Activated B cell treated with CpG ODN at 0.5 μM for 24 hours (primary cell): Measurements from ENCODE around the gene ITPR3. TPM values are rescaled to one million over a fixed set of nuclear protein-coding genes. Genes with fewer than 3 reads are reported as not detected.

Experiments used
- ATAC-seq: fragments of 200-7000 bp; cut with Tn5 transposase; one replicate; pipeline ENCODE4 v1.10.0; 2021; ENCODE audit warnings: low read depth, mild to moderate bottlenecking, moderate library complexity
- CTCF ChIA-PET: fragments of 350-600 bp; sonication (Branson Sonifier 250); formaldehyde crosslinking; loops from one replicate; lab custom pipeline; 2021; ENCODE audit warnings: antibody characterized with exemption; lab: Charles Lee
- POLR2A ChIA-PET: fragments of 350-600 bp; sonication (Branson Sonifier 250); formaldehyde crosslinking; loops from one replicate; lab custom pipeline; 2021; ENCODE audit warnings: antibody characterized with exemption; lab: Charles Lee
- DNase-seq: peaks from one replicate; pipeline ENCODE4 v3.0.0; 2022
- H3K27ac Mint-ChIP-seq: one replicate; pipeline ENCODE4 v1.8.0; 2020; ENCODE audit warnings: mixed read lengths
- H3K27me3 Mint-ChIP-seq: one replicate; pipeline ENCODE4 v1.8.0; 2021; ENCODE audit warnings: mixed read lengths
- H3K36me3 Mint-ChIP-seq: one replicate; pipeline ENCODE4 v1.8.0; 2021; ENCODE audit warnings: low read depth, mixed read lengths
- H3K4me1 Mint-ChIP-seq: one replicate; pipeline ENCODE4 v1.8.0; 2021; ENCODE audit warnings: mixed read lengths
- H3K4me3 Mint-ChIP-seq: one replicate; pipeline ENCODE4 v1.8.0; 2020; ENCODE audit warnings: mild to moderate bottlenecking, mixed read lengths
- H3K9me3 Mint-ChIP-seq: one replicate; pipeline ENCODE4 v1.8.0; 2020; ENCODE audit warnings: mixed read lengths
- intact Hi-C: fragments of 100-400 bp; cut with micrococcal nuclease; formaldehyde crosslinking; loops from one replicate; pipeline ENCODE4 v1.15.1; 2024
- total RNA-seq: library from RNA; stranded (reverse); gene quantifications from 2 replicates; pipeline ENCODE4 v1.2.3, GENCODE V29; 2022
- TF ChIP-seq, protein P1 (sequence below): fragments of 200-600 bp; IDR thresholded peaks from one replicate; pipeline ENCODE4 v1.8.0; 2022; ENCODE audit warnings: antibody characterized with exemption, mild to moderate bottlenecking

Gene ITPR3
- total RNA-seq, 1 donor from 2014 or later = 35.5 TPM

DNA sequence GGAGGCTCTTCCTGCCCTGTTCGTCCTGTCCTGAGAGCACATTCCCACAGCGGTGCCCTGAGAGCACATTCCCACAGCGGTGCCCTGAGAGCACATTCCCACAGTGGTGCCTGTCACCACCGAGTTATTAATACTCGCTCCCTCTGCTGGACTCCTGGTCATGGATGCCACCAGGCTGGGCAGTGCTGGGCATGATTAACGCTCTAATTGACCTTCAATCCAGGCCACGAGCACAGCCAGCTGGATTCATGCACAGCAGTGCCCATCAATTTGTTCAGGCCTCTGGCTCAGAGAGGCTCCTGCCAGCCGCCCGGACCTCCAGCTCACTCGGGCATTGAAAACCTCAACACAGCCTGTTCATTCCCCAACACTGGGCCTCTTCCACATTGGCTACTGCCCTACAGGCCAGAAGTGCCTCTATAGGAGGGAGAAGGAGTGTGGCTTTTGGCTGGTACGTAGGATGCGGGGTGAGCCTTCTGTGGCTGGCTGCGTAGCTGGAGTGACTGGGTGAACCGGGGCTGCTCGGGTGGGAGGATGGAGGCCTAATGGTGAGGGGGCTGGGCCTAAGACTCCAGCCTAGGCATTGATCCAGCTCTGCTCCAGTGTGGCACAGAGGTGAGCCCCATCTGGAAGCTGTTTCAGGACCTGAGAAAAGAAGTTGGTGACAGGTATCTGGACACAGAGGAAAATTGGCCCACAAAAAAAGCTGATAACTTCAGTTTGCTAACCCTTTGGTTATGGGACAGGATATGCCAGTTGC, 116.3 kb downstream of the ITPR3 start:
- Mint-ChIP-seq H3K9me3 (no peaks in the 10 kb centered on the region), H3K4me3 (no peak overlapping the region), H3K36me3 (no peaks in the 10 kb centered on the region), H3K27me3 (peaks cover 3% of the 10 kb centered on the region), H3K4me1 (no peaks in the 10 kb centered on the region), H3K27ac (no peak overlapping the region)
- TF ChIP-seq, protein P1, sequence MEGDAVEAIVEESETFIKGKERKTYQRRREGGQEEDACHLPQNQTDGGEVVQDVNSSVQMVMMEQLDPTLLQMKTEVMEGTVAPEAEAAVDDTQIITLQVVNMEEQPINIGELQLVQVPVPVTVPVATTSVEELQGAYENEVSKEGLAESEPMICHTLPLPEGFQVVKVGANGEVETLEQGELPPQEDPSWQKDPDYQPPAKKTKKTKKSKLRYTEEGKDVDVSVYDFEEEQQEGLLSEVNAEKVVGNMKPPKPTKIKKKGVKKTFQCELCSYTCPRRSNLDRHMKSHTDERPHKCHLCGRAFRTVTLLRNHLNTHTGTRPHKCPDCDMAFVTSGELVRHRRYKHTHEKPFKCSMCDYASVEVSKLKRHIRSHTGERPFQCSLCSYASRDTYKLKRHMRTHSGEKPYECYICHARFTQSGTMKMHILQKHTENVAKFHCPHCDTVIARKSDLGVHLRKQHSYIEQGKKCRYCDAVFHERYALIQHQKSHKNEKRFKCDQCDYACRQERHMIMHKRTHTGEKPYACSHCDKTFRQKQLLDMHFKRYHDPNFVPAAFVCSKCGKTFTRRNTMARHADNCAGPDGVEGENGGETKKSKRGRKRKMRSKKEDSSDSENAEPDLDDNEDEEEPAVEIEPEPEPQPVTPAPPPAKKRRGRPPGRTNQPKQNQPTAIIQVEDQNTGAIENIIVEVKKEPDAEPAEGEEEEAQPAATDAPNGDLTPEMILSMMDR = no peak
- no peak for ATAC-seq
- ChIA-PET POLR2A (no interaction called here), CTCF (no interaction called here)
- DNase-seq = no peak
- intact Hi-C loops = no loop called here

GRCh38 chr6:33738153-33738552, 117.0 kb downstream of the ITPR3 start:
- peaks cover 8% of the 10 kb centered on the region for H3K27me3 Mint-ChIP-seq
- H3K4me1 Mint-ChIP-seq = no peaks in the 10 kb centered on the region
- POLR2A ChIA-PET = no interaction called here
- H3K36me3 Mint-ChIP-seq = no peaks in the 10 kb centered on the region
- CTCF ChIA-PET = no interaction called here
- TF ChIP-seq, protein P1 = no peak
- no peak overlapping the region for H3K27ac Mint-ChIP-seq
- DNase-seq = no peak
- no peaks in the 10 kb centered on the region for H3K9me3 Mint-ChIP-seq
- intact Hi-C loops = no loop called here
- no peak for ATAC-seq
- H3K4me3 Mint-ChIP-seq = no peak overlapping the region

DNA sequence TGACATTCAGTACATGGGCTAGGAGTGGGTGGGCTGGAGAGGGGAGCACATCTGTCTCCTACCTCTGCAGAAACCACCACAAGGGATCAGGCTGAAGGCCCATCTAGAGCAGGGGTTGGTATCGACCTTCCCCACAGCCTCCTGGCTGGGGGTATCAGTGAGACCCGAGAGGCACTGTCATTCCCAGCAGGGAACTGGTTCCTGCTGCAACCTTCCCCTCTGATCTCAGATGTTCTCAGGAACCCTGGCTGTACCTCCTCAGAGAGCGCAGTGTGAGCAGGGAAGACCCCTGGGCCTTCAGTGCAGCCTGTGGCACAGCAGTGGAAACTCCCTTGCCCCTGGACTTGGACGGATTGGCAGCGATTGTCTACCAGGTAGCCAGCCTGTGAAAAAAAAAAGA, 117.8 kb downstream of the ITPR3 start:
- Mint-ChIP-seq H3K27ac (no peak overlapping the region), H3K36me3 (no peaks in the 10 kb centered on the region), H3K4me1 (no peaks in the 10 kb centered on the region), H3K4me3 (no peak overlapping the region), H3K27me3 (peaks cover 8% of the 10 kb centered on the region), H3K9me3 (no peaks in the 10 kb centered on the region)
- intact Hi-C loops = no loop called here
- DNase-seq = no peak
- no peak for ATAC-seq
- POLR2A ChIA-PET = no interaction called here
- TF ChIP-seq, protein P1 = no peak
- CTCF ChIA-PET = no interaction called here

DNA sequence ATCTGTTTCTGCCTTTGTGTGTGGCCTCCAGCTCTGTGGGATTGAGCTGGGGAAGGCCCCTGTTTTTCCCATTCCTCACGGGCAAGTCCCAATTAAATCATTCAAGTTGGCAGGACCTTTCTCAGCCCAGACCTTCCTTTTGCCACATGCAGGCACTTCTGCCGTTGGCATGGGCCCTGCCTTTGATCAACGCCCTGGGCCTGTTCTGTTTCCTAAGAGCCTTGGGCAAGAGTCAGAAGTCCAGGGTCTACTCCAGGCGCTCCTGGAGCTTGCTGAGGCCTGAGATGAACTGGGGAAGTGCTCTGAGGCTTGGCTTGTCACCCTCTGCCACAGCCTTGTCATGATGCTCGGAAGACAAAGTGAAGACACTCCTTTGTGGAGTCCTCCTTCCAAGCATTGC, 118.4 kb downstream of the ITPR3 start:
- Mint-ChIP-seq H3K36me3 (no peaks in the 10 kb centered on the region), H3K4me3 (no peak overlapping the region), H3K4me1 (peaks cover 2% of the 10 kb centered on the region), H3K27me3 (peaks cover 11% of the 10 kb centered on the region), H3K9me3 (no peaks in the 10 kb centered on the region), H3K27ac (no peak overlapping the region)
- TF ChIP-seq, protein P1 = no peak
- DNase-seq = no peak
- POLR2A ChIA-PET = no interaction called here
- no peak for ATAC-seq
- CTCF ChIA-PET = no interaction called here
- intact Hi-C loops = no loop called here

DNA sequence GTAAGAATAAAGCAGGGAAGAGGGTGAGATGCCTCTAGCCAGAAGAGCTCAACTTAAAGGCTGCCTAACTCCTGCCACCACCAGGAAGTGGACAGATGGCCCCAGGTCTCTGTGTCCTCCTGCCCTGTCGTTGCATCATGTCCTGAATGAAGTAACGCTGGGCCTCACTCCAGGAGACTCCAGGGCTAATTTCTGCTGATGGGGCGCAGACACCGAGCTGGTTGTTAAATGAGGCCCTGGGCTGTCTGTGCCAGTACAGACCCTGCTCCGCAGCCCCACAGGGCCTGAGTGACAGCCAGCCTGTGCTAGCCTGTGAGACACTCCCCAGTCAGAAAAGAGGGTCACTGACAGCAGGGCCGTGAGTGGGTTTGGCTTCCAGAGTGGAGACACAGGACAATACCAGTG, 119.1 kb downstream of the ITPR3 start:
- Mint-ChIP-seq H3K4me1 (peaks cover 2% of the 10 kb centered on the region), H3K9me3 (no peaks in the 10 kb centered on the region), H3K27ac (no peak overlapping the region), H3K27me3 (peaks cover 11% of the 10 kb centered on the region), H3K36me3 (no peaks in the 10 kb centered on the region), H3K4me3 (no peak overlapping the region)
- intact Hi-C loops = no loop called here
- ChIA-PET CTCF (no interaction called here), POLR2A (no interaction called here)
- DNase-seq (no peak), ATAC-seq (no peak)
- TF ChIP-seq, protein P1 = no peak
